VCaP (cell line): ENCODE results near the gene SYK.
A peak's percentile ranks its signal among the peaks of the same experiment; 100 is the strongest.

ENCODE experiments used
- H3K27ac ChIP-seq: fragments of 450-650 bp; 2 replicates; pipeline ENCODE4 v1.5.1; 2017
- CTCF ChIP-seq: fragments of 450-650 bp; conservative IDR thresholded peaks from 2 replicates; pipeline ENCODE4 v1.5.1; 2017; ENCODE audit warnings: mild to moderate bottlenecking, moderate library complexity

SYK gene

GRCh38 chr9:90871327-90871935, 69.8 kb downstream of the SYK start:
- no peak overlapping the region for H3K27ac ChIP-seq
- peak; percentile 69 for TF ChIP-seq CTCF

GRCh38 chr9:90872835-90873294, 71.2 kb downstream of the SYK start:
- TF ChIP-seq CTCF, result no peak
- no peak overlapping the region for H3K27ac ChIP-seq

- TF ChIP-seq CTCF, result no peak
These were observed 71.8 kb downstream of the SYK start for GRCh38 chr9:90873422-90873821.

GRCh38 chr9:90874194-90874593, 72.6 kb downstream of the SYK start:
- no peak overlapping the region for H3K27ac ChIP-seq
- no peak for TF ChIP-seq CTCF

More at GRCh38 chr9:90873422-90873821, 71.8 kb downstream of the SYK start:
- no peak overlapping the region for H3K27ac ChIP-seq

GRCh38 chr9:90878562-90878961, 76.9 kb downstream of the SYK start:
- TF ChIP-seq CTCF, result no peak
- no peak overlapping the region for H3K27ac ChIP-seq

- no peak for TF ChIP-seq CTCF
- H3K27ac ChIP-seq, result no peak overlapping the region
These were observed 78.4 kb downstream of the SYK start for GRCh38 chr9:90880066-90880465.

- no peak for TF ChIP-seq CTCF
- no peak overlapping the region for H3K27ac ChIP-seq
These were observed 79.0 kb downstream of the SYK start for GRCh38 chr9:90880669-90881068.
